ENCODE measurements around the gene LHX6.

The LHX6 gene

GRCh38 chr9:122226142-122226757, 2.5 kb downstream of the LHX6 start:
- no peak overlapping the region for H3K27ac ChIP-seq
- TF ChIP-seq CTCF (IDR thresholded peaks at IDR 0.05) (no peak), ZFX (IDR thresholded peaks at IDR 0.05; ENCODE audit: borderline replicate concordance) (no peak)

GRCh38 chr9:122225312-122226141, 3.2 kb downstream of the LHX6 start:
- TF ChIP-seq ZFX (IDR thresholded peaks at IDR 0.05; ENCODE audit: borderline replicate concordance) (no peak), CTCF (IDR thresholded peaks at IDR 0.05) (no peak)

GRCh38 chr9:122223435-122223834, 5.3 kb downstream of the LHX6 start:
- no peak overlapping the region for H3K27ac ChIP-seq
- TF ChIP-seq CTCF (IDR thresholded peaks at IDR 0.05) = no peak
- TF ChIP-seq ZFX (IDR thresholded peaks at IDR 0.05; ENCODE audit: borderline replicate concordance) = no peak

More at GRCh38 chr9:122225312-122226141, 3.2 kb downstream of the LHX6 start:
- no peak overlapping the region for H3K27ac ChIP-seq

- no peak overlapping the region for H3K27ac ChIP-seq
- TF ChIP-seq ZFX (IDR thresholded peaks at IDR 0.05; ENCODE audit: borderline replicate concordance) (no peak), CTCF (IDR thresholded peaks at IDR 0.05) (no peak)
Measured at GRCh38 chr9:122222791-122223190, 6.0 kb downstream of the LHX6 start.

- TF ChIP-seq CTCF (IDR thresholded peaks at IDR 0.05) = no peak
- TF ChIP-seq ZFX (IDR thresholded peaks at IDR 0.05; ENCODE audit: borderline replicate concordance) = no peak
- H3K27ac ChIP-seq = no peak overlapping the region
Measured at GRCh38 chr9:122221183-122221811, 7.5 kb downstream of the LHX6 start.

- no peak for TF ChIP-seq ZFX (IDR thresholded peaks at IDR 0.05; ENCODE audit: borderline replicate concordance)
- TF ChIP-seq CTCF (IDR thresholded peaks at IDR 0.05) = no peak
- H3K27ac ChIP-seq = no peak overlapping the region
Measured at GRCh38 chr9:122220673-122221182, 8.0 kb downstream of the LHX6 start.

All from 22Rv1 (cell line).